H1 (cell line): ENCODE measurements around the gene POGZ. TPM values are rescaled to one million over a fixed set of nuclear protein-coding genes. Genes with fewer than 3 reads are reported as not detected.

Experiments used
- HDAC6 ChIP-seq: IDR thresholded peaks from one replicate; pipeline ENCODE4 v1.7.1; 2012; ENCODE audit warnings: low read depth, mild to moderate bottlenecking, inconsistent platforms, low read length, moderate library complexity
- KDM1A ChIP-seq: fragments of 200-600, 300-600 bp; sonication (generic); IDR thresholded peaks from 2 replicates; pipeline ENCODE4 v1.7.1; 2016; ENCODE audit warnings: mild to moderate bottlenecking, low read length, borderline replicate concordance
- TAF7 ChIP-seq: optimal IDR thresholded peaks from 2 replicates; pipeline ENCODE3; 2011; ENCODE audit warnings: low read depth, mild to moderate bottlenecking, inconsistent platforms, low read length, moderate library complexity, borderline replicate concordance
- YY1 ChIP-seq: IDR thresholded peaks from 2 replicates; pipeline ENCODE4 v1.6.1; 2011; ENCODE audit warnings: low read depth, mild to moderate bottlenecking, low read length
- polyA plus RNA-seq, 7 experiments: library from polyadenylated mRNA; depleted of rRNA in 3 of 7; stranded (reverse) in 5 of 7; unstranded in 2 of 7; fragments of >200 nt in 5 of 7; fragments of 200-250 nt in 2 of 7; gene quantifications; 1 replicate in 5 of 7; 2 replicates in 1 of 7; 4 replicates in 1 of 7; pipeline versions ENCODE4 v1.2.1 to v1.2.3, GENCODE V29; 2011 to 2013; ENCODE audit warnings: missing spikeins in 2 of 7, mixed read lengths in 2 of 7
- total RNA-seq: library from RNA; stranded (reverse); fragmentation: NEBNext Ultra II Directional; extraction: Animal tissue kit (Norgen Biotek cat#: 25700); gene quantifications from 2 replicates; pipeline ENCODE4 v1.2.1, GENCODE V29; 2021
- TF ChIP-seq, protein P1 (sequence below): fragments of 300-600 bp; sonication (generic); IDR thresholded peaks from 2 replicates; pipeline ENCODE4 v1.7.1; 2012; ENCODE audit warnings: low read length, moderate library complexity, mild to moderate bottlenecking, inconsistent platforms; ENCODE audit not compliant: insufficient replicate concordance

Gene POGZ
- total and polyA plus RNA-seq, 2 of the 8 experiments (the other 6 are each of a cell fraction or from before 2014, with no cell fraction given), result 66.4 to 105 TPM

DNA sequence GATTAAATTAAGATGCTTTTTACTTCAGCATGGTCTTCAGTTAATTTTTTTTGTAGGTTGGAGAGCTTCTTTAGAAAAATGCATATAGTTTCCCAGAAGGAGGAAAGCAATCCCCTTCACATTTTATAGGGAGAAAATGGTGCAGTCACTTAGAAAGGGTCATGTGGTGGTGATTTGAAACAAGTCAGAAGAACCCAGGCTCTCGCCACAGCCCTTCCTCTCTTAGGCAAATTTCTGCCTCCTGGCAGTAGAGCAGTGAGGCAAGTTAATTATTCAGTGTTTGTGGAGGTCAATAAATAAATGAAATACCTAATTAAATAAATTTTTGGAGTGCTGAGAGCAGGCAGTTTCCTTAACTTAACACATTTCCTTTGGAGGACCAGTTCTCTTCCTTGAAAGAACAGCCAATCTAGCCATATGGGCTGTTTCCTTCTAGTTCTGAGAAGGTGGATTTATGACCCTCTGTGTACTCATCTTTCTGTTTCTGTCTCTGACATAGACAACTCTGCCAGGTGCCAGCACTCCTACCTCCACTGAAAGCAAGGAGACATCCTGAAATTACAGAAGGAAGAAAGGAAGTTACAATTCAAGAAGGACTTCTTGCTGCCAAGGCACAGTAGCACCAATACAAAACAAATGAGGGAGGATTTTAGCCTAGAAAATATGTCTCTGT is 19.0 kb upstream of the POGZ start (continued):
- TF ChIP-seq KDM1A (no peak), TAF7 (no peak), HDAC6 (no peak), YY1 (no peak)
- TF ChIP-seq, protein P1, sequence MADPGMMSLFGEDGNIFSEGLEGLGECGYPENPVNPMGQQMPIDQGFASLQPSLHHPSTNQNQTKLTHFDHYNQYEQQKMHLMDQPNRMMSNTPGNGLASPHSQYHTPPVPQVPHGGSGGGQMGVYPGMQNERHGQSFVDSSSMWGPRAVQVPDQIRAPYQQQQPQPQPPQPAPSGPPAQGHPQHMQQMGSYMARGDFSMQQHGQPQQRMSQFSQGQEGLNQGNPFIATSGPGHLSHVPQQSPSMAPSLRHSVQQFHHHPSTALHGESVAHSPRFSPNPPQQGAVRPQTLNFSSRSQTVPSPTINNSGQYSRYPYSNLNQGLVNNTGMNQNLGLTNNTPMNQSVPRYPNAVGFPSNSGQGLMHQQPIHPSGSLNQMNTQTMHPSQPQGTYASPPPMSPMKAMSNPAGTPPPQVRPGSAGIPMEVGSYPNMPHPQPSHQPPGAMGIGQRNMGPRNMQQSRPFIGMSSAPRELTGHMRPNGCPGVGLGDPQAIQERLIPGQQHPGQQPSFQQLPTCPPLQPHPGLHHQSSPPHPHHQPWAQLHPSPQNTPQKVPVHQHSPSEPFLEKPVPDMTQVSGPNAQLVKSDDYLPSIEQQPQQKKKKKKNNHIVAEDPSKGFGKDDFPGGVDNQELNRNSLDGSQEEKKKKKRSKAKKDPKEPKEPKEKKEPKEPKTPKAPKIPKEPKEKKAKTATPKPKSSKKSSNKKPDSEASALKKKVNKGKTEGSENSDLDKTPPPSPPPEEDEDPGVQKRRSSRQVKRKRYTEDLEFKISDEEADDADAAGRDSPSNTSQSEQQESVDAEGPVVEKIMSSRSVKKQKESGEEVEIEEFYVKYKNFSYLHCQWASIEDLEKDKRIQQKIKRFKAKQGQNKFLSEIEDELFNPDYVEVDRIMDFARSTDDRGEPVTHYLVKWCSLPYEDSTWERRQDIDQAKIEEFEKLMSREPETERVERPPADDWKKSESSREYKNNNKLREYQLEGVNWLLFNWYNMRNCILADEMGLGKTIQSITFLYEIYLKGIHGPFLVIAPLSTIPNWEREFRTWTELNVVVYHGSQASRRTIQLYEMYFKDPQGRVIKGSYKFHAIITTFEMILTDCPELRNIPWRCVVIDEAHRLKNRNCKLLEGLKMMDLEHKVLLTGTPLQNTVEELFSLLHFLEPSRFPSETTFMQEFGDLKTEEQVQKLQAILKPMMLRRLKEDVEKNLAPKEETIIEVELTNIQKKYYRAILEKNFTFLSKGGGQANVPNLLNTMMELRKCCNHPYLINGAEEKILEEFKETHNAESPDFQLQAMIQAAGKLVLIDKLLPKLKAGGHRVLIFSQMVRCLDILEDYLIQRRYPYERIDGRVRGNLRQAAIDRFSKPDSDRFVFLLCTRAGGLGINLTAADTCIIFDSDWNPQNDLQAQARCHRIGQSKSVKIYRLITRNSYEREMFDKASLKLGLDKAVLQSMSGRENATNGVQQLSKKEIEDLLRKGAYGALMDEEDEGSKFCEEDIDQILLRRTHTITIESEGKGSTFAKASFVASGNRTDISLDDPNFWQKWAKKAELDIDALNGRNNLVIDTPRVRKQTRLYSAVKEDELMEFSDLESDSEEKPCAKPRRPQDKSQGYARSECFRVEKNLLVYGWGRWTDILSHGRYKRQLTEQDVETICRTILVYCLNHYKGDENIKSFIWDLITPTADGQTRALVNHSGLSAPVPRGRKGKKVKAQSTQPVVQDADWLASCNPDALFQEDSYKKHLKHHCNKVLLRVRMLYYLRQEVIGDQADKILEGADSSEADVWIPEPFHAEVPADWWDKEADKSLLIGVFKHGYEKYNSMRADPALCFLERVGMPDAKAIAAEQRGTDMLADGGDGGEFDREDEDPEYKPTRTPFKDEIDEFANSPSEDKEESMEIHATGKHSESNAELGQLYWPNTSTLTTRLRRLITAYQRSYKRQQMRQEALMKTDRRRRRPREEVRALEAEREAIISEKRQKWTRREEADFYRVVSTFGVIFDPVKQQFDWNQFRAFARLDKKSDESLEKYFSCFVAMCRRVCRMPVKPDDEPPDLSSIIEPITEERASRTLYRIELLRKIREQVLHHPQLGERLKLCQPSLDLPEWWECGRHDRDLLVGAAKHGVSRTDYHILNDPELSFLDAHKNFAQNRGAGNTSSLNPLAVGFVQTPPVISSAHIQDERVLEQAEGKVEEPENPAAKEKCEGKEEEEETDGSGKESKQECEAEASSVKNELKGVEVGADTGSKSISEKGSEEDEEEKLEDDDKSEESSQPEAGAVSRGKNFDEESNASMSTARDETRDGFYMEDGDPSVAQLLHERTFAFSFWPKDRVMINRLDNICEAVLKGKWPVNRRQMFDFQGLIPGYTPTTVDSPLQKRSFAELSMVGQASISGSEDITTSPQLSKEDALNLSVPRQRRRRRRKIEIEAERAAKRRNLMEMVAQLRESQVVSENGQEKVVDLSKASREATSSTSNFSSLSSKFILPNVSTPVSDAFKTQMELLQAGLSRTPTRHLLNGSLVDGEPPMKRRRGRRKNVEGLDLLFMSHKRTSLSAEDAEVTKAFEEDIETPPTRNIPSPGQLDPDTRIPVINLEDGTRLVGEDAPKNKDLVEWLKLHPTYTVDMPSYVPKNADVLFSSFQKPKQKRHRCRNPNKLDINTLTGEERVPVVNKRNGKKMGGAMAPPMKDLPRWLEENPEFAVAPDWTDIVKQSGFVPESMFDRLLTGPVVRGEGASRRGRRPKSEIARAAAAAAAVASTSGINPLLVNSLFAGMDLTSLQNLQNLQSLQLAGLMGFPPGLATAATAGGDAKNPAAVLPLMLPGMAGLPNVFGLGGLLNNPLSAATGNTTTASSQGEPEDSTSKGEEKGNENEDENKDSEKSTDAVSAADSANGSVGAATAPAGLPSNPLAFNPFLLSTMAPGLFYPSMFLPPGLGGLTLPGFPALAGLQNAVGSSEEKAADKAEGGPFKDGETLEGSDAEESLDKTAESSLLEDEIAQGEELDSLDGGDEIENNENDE, result no peak
